ENCODE data around the gene MYO18A.
"Not testable (repeated sequence)": the region's sequence is repeated elsewhere in the genome, so short reads cannot be mapped to it uniquely, and the experiment has no call there.

The MYO18A gene

GRCh38 chr17:29147228-29147627 is 33.0 kb downstream of the MYO18A start:
- DNase-seq (ENCODE audit: low spot score), result not testable (repeated sequence)

DNA sequence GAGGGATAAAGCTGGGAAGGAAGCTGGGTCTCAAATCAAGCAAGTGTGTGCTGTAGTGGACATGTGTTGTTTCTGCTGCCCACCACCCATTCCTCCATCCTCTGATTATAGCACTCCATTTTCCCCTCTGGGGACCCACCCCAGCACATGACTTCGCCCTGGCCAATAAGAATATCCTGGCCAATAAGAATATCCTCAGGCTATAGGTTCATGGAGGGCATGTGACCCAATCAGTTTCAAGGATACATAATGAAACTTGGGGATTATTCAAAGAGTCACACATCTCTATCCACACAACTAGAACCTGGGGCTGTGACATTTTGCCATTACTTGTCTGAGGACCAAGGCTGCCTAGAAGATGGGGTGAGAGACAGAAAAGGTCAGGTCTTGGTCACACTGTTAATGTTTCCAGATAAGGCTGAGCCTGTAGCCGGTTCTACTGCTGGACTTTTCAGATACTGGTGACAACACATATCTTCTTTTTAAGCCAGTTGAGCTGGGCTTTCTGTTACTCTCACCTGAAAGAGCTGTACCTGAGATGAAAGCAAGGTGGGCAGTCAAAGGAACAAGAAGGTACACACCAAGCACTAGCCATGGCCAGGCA is 33.7 kb downstream of the MYO18A start:
- DNase-seq (ENCODE audit: low spot score), result no peak

DNA sequence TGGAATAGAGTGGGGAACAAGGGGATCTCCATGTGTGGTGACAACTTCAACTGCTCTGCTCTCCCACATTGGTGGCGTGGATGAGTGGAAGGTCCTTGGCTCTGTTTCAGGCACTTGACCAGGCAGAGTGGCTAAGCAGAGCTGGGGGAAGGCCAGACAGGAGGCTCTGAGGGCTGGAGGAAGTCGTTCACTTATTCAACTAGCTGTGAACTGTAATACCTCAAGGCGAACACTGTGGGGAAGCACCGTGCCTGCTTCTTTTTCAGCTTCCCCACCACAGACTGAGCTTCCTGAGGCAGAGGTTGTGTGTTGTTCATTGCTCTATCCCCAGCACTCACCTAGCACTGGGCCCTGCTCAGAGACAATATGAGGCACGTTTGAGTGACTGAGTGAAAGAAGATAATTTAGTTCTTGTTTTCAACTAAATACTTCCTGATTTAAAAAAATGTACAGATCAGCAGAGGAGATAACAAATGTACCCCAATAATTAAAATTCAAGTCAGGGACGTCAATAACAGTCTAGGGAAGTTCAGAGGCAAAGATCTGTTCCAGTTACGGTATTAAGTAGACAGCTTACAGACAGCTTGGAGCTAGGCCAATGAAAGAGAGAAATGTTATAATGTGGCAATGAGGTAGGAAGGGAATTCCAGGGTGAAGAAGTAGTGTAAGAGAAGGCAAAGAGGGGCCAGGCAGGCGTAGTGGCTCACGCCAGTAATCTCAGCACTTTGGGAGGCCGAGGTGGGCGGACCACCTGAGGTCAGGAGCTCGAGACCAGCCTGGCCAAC is 34.7 kb downstream of the MYO18A start:
- DNase-seq (ENCODE audit: low spot score), result peak; percentile 85

- peak; percentile 16 for DNase-seq (ENCODE audit: low spot score)
Measured at GRCh38 chr17:29143894-29144293, 36.3 kb downstream of the MYO18A start.

- no peak for DNase-seq (ENCODE audit: low spot score)
Measured at GRCh38 chr17:29141514-29141876, 38.7 kb downstream of the MYO18A start.

DNA sequence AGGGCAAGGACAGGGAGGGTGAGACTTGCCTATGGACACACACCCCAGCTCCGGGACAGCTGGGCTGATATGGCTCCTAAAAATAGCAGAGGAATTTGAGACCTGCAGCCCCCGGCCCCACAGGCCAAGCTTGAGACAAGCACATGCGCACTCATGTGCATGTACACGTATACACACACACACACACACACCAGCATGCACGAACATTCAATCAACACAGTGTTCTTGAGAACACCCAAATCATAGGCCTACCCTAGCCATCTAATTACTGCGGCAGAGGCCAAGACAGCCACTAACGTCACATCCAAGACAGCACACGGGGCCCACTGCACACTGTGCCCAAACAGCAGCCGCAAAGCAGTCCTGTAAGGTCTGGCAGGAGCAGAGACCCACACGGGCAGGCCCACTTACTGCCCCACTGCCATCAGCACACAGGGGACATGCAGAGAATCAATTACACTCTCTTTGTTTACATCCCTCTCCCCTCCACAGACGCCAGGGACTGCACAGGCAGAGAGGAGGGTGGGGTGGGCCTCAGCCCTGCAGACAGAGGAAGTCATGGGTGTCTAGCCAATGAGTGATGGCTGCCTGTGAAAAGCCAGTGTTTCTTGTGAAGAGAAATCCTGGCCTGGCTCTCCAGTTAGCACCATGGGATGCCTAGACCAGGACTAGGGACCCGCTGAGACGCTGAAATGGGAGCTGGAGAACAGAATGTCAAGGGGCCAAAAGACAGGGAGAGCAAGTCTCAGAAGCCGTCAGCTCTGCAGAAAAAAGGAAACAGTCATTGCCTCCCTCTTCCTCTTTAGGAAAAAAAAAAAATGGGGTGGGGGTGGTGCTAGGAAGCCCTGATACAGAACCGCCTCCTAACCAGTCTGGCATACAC is 39.3 kb downstream of the MYO18A start:
- DNase-seq (ENCODE audit: low spot score), result peak; percentile 63

DNA sequence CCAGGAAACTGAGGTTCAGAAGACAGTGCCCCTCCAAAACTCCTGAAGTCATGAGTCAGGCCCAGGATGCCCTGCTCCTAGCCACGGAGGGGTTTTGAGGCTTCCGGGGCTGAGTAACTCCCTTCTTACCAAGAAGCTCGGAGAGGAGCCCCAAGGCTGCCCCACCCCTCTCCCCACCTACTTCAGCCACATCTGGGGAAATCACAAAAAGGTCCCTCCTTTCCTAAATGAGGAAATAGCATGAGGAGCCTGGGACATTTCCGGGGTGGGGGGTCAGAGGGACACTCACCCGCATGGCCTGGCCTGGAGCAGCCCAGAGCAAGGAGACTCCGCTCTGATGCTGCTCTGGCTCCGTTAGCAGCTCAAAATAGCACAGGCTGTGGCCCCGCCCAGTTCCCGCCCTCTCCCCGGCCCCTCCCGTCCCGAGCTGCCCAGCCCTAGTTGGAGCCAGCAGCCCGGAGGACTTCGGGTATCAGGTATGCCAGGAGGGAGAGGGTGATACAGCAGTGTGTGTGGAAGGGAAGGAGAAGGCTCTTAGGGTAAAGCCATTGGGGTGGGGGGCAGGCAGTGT is 40.1 kb downstream of the MYO18A start:
- DNase-seq (ENCODE audit: low spot score), result peak; percentile 86

- peak; percentile 16 for DNase-seq (ENCODE audit: low spot score)
Measured at GRCh38 chr17:29138971-29139691, 41.1 kb downstream of the MYO18A start.

GRCh38 chr17:29138184-29138955 is 41.8 kb downstream of the MYO18A start:
- peak; percentile 78 for DNase-seq (ENCODE audit: low spot score)

DNA sequence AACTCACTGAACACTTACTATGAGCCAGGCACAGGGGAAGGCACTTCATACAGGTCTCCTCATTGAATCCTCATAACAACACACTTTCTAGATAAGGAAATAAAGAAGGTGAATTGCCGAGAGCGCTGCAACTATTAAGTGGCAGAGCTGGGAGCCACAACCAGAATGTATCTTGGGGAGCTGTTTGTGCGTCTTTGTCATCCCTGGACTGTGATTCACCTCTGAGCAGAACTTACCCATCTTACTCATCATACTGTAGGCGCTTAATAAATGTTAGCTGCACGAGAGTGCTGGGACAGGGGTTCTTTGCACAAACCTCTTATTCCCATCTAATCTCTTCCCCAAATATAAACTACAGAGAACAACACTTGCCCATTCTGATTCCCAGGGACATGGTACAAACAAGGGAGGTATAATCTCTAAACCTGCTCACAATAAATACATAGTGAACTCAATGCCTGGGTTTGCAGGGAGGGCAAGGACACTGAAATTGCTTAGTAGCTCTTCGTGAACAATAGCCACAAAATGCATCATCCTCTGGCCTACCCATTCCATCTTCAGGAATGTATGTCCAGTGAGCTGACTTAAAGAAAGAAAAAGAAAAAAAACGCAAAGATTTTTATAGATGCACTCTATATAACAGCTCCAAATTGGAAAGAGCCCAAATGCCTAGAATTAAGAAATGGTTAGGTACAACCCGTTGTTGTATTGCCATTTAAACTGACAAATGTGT is 43.0 kb downstream of the MYO18A start:
- DNase-seq (ENCODE audit: low spot score), result peak; percentile 35

- DNase-seq (ENCODE audit: low spot score), result no peak
Measured at GRCh38 chr17:29135464-29135863, 44.7 kb downstream of the MYO18A start.

DNA sequence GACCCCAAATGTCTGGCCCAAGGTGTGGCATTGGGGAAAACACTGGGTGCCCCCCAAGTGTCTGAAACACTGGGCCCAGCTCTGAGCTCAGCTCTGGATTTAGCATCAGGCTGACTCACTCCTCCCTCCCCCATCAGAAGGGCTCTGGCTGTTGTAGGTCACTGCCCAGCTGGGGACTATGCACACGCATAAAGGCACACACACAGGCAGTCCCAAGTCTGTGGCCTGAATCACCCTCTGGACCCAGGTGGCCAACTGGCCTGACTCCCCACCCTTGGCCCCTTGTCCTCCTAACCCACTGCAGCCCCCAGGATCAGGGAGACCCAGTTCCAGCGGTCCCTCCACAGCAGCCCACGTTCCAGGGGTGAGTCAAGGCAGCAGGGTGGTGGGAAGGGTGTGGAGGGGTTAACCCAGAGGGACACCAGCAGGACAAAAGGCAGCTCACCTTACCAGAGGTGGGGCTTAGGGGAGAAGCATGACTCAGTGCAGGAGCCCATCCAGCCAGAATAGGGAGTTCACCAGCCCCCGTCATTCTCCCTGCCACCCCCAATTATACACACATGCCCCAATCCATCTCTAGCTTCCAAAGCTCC is 47.0 kb downstream of the MYO18A start:
- no peak for DNase-seq (ENCODE audit: low spot score)

GRCh38 chr17:29131814-29132682 is 48.1 kb downstream of the MYO18A start:
- DNase-seq (ENCODE audit: low spot score), result no peak

GRCh38 chr17:29129731-29130130 is 50.5 kb downstream of the MYO18A start:
- DNase-seq (ENCODE audit: low spot score), result no peak

GRCh38 chr17:29127840-29128239 is 52.4 kb downstream of the MYO18A start:
- DNase-seq (ENCODE audit: low spot score), result no peak

DNA sequence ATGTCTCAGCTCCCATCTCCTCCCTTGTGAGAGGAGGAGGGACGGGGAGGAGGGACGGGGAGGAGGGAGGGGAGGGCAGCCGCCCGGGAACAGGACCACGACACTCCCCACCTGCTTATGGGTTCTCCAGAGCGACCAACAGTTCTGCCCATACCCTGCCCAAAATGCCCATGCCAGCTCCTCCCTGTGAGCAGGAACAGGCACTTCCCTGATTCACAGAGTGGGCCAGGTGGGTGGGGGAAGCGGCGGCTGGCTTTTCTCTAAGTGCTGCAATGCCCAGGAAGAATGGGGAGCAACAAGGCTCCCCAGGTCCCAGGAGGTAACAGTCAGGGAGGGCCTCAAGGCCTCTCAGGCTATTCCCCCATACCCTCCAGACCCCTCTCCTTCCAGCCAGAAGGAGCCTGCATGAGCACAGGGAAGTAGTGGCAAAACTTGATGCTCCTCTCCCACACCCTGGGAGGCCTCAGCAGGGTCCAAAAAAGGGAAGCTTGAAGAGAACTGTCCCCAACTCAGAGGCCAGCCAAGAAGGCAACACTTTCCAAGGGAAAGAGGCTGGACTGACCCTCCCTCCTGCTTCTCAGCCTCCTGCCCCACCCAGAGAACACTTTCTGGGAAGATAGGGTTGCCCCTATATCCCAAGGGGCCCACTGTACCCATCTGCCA is 53.8 kb downstream of the MYO18A start:
- DNase-seq (ENCODE audit: low spot score), result no peak

- no peak for DNase-seq (ENCODE audit: low spot score)
Measured at GRCh38 chr17:29125651-29126050, 54.5 kb downstream of the MYO18A start.

DNA sequence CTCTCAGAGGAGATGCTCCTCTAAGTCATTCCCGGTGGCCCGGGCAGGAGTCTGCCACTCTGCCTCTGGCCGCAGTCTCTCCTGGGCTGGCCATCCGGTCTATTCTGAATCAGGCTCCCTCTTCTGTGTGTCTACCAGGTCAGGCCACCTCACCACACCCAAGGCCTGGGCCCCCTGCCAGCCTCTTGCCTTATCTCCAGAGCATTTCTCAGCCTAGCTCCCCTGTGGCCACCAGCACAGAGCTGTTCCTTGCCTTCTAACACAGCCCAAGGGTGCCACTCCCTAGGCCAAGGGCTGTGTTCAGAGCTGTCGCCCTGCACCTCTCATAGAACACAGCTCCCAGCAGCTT is 55.3 kb downstream of the MYO18A start:
- DNase-seq (ENCODE audit: low spot score), result no peak

All from CD4-positive, alpha-beta T cell treated with Interleukin-15 for 4 hours (primary cell).